Measurements from ENCODE around the gene TM9SF1. TPM values are rescaled to one million over a fixed set of nuclear protein-coding genes. Genes with fewer than 3 reads are reported as not detected.

Gene TM9SF1
- total and polyA plus RNA-seq, 2 of the 13 experiments (the other 11 are each of a cell fraction or from before 2014, with no cell fraction given), result 83.2 to 110 TPM

GRCh38 chr14:24160850-24161804 is 34.1 kb downstream of the TM9SF1 start, which contains the start of gene IRF9 (continued):
- TF ChIP-seq ZNF512 (CRISPR knock-in tag; IDR thresholded peaks at IDR 0.05) (peak; percentile 54; the same call in 1 of the 2 replicates), ZNF672 (CRISPR knock-in tag; IDR thresholded peaks at IDR 0.05) (no peak), JUND (CRISPR knock-in tag; IDR thresholded peaks at IDR 0.05) (peak; percentile 58; the same call in 1 of the 2 replicates), MEIS1 (CRISPR knock-in tag; IDR thresholded peaks at IDR 0.05; ENCODE audit: borderline replicate concordance) (no peak), ZNF530 (CRISPR knock-in tag; IDR thresholded peaks at IDR 0.05; ENCODE audit: low read depth) (no peak), ARNT2 (CRISPR knock-in tag; IDR thresholded peaks at IDR 0.05; ENCODE audit: low read depth) (peak; percentile 90), ZNF292 (CRISPR knock-in tag; IDR thresholded peaks at IDR 0.05; ENCODE audit: borderline replicate concordance, low read depth) (peak; percentile 84; the same call in 1 of the 2 replicates), ZSCAN9 (CRISPR knock-in tag; IDR thresholded peaks at IDR 0.05; ENCODE audit: borderline replicate concordance) (peak; percentile 98), CC2D1A (CRISPR knock-in tag; IDR thresholded peaks at IDR 0.05) (no peak), ZNF317 (CRISPR knock-in tag; IDR thresholded peaks at IDR 0.05) (peak; percentile 88), ZNF790 (CRISPR knock-in tag; IDR thresholded peaks at IDR 0.05; ENCODE audit: borderline replicate concordance) (no peak), NFE2L2 (IDR thresholded peaks at IDR 0.05; ENCODE audit: low read length) (peak; percentile 11; the same call in 1 of the 2 replicates), CHCHD3 (CRISPR knock-in tag; IDR thresholded peaks at IDR 0.05) (0 out of 2 replicates have a peak, but pooled peaks have one; percentile 65), PREB (CRISPR knock-in tag; IDR thresholded peaks at IDR 0.05) (0 out of 2 replicates have a peak, but pooled peaks have one; percentile 79), MTF1 (CRISPR knock-in tag; IDR thresholded peaks at IDR 0.05) (no peak), ZNF432 (CRISPR knock-in tag; IDR thresholded peaks at IDR 0.05; ENCODE audit: borderline replicate concordance) (no peak), MTA3 (CRISPR knock-in tag; IDR thresholded peaks at IDR 0.05) (no peak), ZSCAN21 (CRISPR knock-in tag; IDR thresholded peaks at IDR 0.05; ENCODE audit: borderline replicate concordance) (peak; percentile 96), TAF15 (IDR thresholded peaks at IDR 0.05; ENCODE audit: low read depth, low read length, poor library complexity, severe bottlenecking) (peak; percentile 97), THAP11 (CRISPR knock-in tag; IDR thresholded peaks at IDR 0.05) (peak; percentile 95), FOXK1 (CRISPR knock-in tag; IDR thresholded peaks at IDR 0.05; ENCODE audit: borderline replicate concordance, low read depth) (peak; percentile 96), ZSCAN12 (CRISPR knock-in tag; IDR thresholded peaks at IDR 0.05) (0 out of 2 replicates have a peak, but pooled peaks have one; percentile 54), ARNT (IDR thresholded peaks at IDR 0.05) (no peak), PAF1 (CRISPR knock-in tag; IDR thresholded peaks at IDR 0.05) (peak; percentile 99), AHR (CRISPR knock-in tag; IDR thresholded peaks at IDR 0.05) (peak; percentile 99), POLR2A (IDR thresholded peaks at IDR 0.05; ENCODE audit: insufficient read depth in 1 of 2, low read depth in 2 of 2, low read length in 2 of 2) (peak in 1 of 2 experiments; percentile 66; a peak in 2 of 4 replicates), ZNF614 (CRISPR knock-in tag; IDR thresholded peaks at IDR 0.05; ENCODE audit: borderline replicate concordance) (peak; percentile 100)
